ENCODE results near the gene PRDM16. TPM values are rescaled to one million over a fixed set of nuclear protein-coding genes. Genes with fewer than 3 reads are reported as not detected.

PRDM16 gene
- total RNA-seq, 1 donor from 2014 or later = 0.43 TPM

DNA sequence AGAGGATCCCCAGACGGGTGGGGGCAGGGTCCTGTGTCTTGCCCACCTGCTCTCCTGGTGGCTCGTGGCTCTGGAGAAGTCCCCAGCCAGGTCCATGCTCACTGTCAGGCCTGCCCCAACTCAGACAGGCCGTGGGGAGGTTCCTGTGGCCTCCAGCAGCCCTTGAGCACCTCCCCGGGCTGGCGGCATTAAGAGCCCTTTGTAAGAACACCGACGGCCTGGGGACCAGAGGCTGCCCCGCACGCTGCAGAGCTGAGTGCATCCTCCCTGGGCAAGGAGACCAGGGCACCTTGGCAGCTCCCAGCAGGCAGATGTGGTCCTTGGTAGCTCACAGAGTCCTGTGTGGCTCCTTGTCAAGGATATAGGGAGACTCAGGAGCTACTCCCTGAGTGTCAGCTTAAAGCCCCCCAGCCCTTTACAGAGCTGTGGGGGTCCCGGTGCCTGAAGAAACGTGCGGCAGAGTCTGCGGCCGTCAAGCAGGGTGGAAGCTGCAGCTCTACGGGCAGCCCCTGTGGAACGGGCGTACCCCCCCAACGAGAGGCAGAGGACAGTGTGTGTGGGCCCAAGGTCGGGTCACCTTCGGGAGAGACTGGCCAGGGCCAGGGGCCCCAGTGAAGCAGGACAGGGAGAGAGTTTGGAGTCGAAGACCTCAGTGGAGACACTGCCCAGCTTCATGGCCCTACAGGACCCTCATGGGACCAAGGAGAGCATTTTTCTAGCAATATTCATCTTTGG lies 118.6 kb downstream of the PRDM16 start:
- peaks cover 6% of the 10 kb centered on the region for H3K27me3 Mint-ChIP-seq (ENCODE audit: low read depth, unreplicated experiment)
- no peaks in the 10 kb centered on the region for H3K36me3 Mint-ChIP-seq (ENCODE audit: low read depth, unreplicated experiment)
- H3K27ac Mint-ChIP-seq (ENCODE audit: unreplicated experiment) = no peak overlapping the region
- DNase-seq (ENCODE audit: low read depth) (no peak), FAIRE-seq (no peak)
- peaks cover 9% of the 10 kb centered on the region for H3K9me3 ChIP-seq (ENCODE audit: insufficient read depth, low read depth, low read length)
- peaks cover 3% of the 10 kb centered on the region for H3K4me1 Mint-ChIP-seq (ENCODE audit: low read depth, unreplicated experiment)
- H2AFZ ChIP-seq (ENCODE audit: low read depth, low read length) = no peak overlapping the region
- peaks cover 2% of the 10 kb centered on the region for H3K79me2 ChIP-seq (ENCODE audit: insufficient read depth, low read length)
- no peaks in the 10 kb centered on the region for H3K27me3 ChIP-seq (ENCODE audit: insufficient read depth, low read length)
- H3K4me1 ChIP-seq (ENCODE audit: insufficient read depth, low read length) = peaks cover 20% of the 10 kb centered on the region
- H3K9ac ChIP-seq (ENCODE audit: low read length) = no peak overlapping the region
- no peak overlapping the region for H3K27ac ChIP-seq (ENCODE audit: low read depth, low read length)
- H3K9me3 Mint-ChIP-seq (ENCODE audit: unreplicated experiment) = peaks cover 2% of the 10 kb centered on the region
- peaks cover 2% of the 10 kb centered on the region for H3K36me3 ChIP-seq (ENCODE audit: insufficient read depth, low read length)
- H3K4me3 Mint-ChIP-seq (ENCODE audit: unreplicated experiment) = no peak overlapping the region
- H4K20me1 ChIP-seq (ENCODE audit: insufficient read depth, low read length) = peaks cover 1% of the 10 kb centered on the region
- no peak for TF ChIP-seq EZH2 (IDR thresholded peaks at IDR 0.05; ENCODE audit: insufficient read depth, low read length)
- TF ChIP-seq, protein P1, sequence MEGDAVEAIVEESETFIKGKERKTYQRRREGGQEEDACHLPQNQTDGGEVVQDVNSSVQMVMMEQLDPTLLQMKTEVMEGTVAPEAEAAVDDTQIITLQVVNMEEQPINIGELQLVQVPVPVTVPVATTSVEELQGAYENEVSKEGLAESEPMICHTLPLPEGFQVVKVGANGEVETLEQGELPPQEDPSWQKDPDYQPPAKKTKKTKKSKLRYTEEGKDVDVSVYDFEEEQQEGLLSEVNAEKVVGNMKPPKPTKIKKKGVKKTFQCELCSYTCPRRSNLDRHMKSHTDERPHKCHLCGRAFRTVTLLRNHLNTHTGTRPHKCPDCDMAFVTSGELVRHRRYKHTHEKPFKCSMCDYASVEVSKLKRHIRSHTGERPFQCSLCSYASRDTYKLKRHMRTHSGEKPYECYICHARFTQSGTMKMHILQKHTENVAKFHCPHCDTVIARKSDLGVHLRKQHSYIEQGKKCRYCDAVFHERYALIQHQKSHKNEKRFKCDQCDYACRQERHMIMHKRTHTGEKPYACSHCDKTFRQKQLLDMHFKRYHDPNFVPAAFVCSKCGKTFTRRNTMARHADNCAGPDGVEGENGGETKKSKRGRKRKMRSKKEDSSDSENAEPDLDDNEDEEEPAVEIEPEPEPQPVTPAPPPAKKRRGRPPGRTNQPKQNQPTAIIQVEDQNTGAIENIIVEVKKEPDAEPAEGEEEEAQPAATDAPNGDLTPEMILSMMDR (IDR thresholded peaks at IDR 0.05; ENCODE audit: insufficient read depth, low read depth, low read length) = no peak
- H3K4me2 ChIP-seq (ENCODE audit: low read length) = no peak overlapping the region
- H3K4me3 ChIP-seq (ENCODE audit: insufficient read depth, low read depth, low read length) = no peak overlapping the region

DNA sequence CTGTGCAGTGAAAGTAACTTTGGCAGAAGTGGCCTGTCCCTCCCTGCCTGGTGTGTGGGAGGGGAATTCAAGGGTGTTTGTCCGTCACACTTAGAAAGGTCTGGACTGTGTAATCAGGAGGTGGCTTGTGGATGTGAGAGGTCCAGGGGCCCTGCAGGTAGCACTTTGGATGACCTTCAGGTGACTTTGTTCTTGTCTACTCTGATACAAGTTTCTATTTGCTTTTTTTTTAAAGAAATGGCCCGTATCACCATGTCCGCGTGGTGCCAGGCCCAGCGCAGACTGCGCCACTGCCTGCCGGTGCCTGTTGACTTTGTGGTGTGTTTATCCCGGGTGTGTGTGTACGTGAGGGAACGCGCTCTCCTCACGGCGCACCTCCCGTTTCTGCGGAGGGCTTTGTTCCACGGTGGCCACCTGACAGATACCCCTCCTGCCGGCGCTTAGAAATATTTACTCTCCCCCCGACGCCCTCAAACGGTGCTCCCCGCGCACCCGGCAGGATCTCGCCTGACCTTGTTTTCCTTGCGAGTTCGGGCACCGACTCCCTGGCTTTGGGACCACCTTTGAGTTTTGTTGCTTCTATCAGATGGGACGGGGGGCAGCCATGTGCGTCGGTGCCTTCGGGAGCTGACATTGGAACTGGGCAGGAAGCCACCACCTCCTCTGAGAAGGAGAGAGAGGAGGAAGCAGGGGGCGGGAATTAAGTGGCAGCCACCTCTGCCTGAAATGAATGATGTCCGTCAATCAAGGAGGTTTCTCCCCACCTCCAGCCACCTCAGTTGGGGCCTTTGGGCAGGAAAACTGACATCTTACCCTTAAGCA lies 119.4 kb downstream of the PRDM16 start:
- H3K4me3 ChIP-seq (ENCODE audit: insufficient read depth, low read depth, low read length) = no peak overlapping the region
- peaks cover 2% of the 10 kb centered on the region for H3K36me3 ChIP-seq (ENCODE audit: insufficient read depth, low read length)
- DNase-seq (ENCODE audit: low read depth) (no peak), FAIRE-seq (no peak)
- H3K4me2 ChIP-seq (ENCODE audit: low read length) = no peak overlapping the region
- no peak for TF ChIP-seq EZH2 (IDR thresholded peaks at IDR 0.05; ENCODE audit: insufficient read depth, low read length)
- TF ChIP-seq, protein P1 (IDR thresholded peaks at IDR 0.05; ENCODE audit: insufficient read depth, low read depth, low read length) = no peak
- H3K27ac Mint-ChIP-seq (ENCODE audit: unreplicated experiment) = no peak overlapping the region
- peaks cover 4% of the 10 kb centered on the region for H3K9me3 Mint-ChIP-seq (ENCODE audit: unreplicated experiment)
- H3K9me3 ChIP-seq (ENCODE audit: insufficient read depth, low read depth, low read length) = peaks cover 9% of the 10 kb centered on the region
- H3K36me3 Mint-ChIP-seq (ENCODE audit: low read depth, unreplicated experiment) = peaks cover 3% of the 10 kb centered on the region
- H3K4me1 Mint-ChIP-seq (ENCODE audit: low read depth, unreplicated experiment) = peaks cover 6% of the 10 kb centered on the region
- H3K9ac ChIP-seq (ENCODE audit: low read length) = no peak overlapping the region
- H3K27me3 ChIP-seq (ENCODE audit: insufficient read depth, low read length) = no peaks in the 10 kb centered on the region
- peaks cover 4% of the 10 kb centered on the region for H3K27me3 Mint-ChIP-seq (ENCODE audit: low read depth, unreplicated experiment)
- H2AFZ ChIP-seq (ENCODE audit: low read depth, low read length) = no peak overlapping the region
- no peak overlapping the region for H3K4me3 Mint-ChIP-seq (ENCODE audit: unreplicated experiment)
- H3K4me1 ChIP-seq (ENCODE audit: insufficient read depth, low read length) = peaks cover 21% of the 10 kb centered on the region
- H3K27ac ChIP-seq (ENCODE audit: low read depth, low read length) = no peak overlapping the region
- H4K20me1 ChIP-seq (ENCODE audit: insufficient read depth, low read length) = no peaks in the 10 kb centered on the region
- H3K79me2 ChIP-seq (ENCODE audit: insufficient read depth, low read length) = peaks cover 2% of the 10 kb centered on the region

All from astrocyte (in vitro differentiated cells and primary cell).